ENCODE results near the gene CARD19. TPM values are rescaled to one million over a fixed set of nuclear protein-coding genes. Genes with fewer than 3 reads are reported as not detected.

CARD19 gene
- total RNA-seq, 1 experiment from 2014 or later: 97.5 TPM

DNA sequence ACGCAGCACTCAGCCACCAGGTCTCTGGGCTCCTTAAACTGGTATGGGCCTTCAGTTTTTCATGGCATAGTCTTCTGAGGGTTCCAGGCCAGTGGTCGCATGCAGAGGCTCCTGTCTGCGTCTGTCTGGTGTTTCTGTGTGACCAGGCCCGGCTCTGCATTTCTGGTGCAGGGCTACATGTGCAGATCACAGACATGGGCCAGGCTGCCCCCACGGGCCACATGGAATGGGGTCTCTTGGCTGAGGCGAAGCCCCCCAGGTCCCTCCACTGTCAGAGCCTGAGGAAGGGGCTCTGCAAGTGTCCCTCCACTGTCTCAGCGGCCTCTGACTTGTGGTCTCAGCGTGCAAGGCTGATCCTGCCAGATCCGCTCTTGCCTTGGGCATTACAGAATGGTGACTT, 15.6 kb upstream of the CARD19 start:
- H3K4me3 ChIP-seq: no peak overlapping the region
- ChIA-PET POLR2A (ENCODE audit: unreplicated experiment) (no interaction called here), CTCF (no interaction called here)
- no peaks in the 10 kb centered on the region for H3F3A ChIP-seq (ENCODE audit: insufficient read depth, low read depth)
- no peaks in the 10 kb centered on the region for H3K9me3 ChIP-seq (ENCODE audit: insufficient read depth, low read depth)
- intact Hi-C loops (cut with micrococcal nuclease; ENCODE audit: unreplicated experiment): no loop called here
- peaks cover 6% of the 10 kb centered on the region; the same call in 1 of the 2 replicates for H3K4me1 ChIP-seq (replicated peaks; ENCODE audit: insufficient read depth)
- H3K79me2 ChIP-seq (ENCODE audit: low read depth): no peaks in the 10 kb centered on the region
- no peaks in the 10 kb centered on the region for H3K9me2 ChIP-seq (ENCODE audit: insufficient read depth)
- H3K4me2 ChIP-seq: no peak overlapping the region
- H4K20me1 ChIP-seq (ENCODE audit: insufficient read depth): no peaks in the 10 kb centered on the region
- no peaks in the 10 kb centered on the region for H3K27me3 ChIP-seq (ENCODE audit: insufficient read depth, low read depth)
- TF ChIP-seq EZH2 (IDR thresholded peaks at IDR 0.05; ENCODE audit: low read depth) (no peak), CTCF (conservative IDR thresholded peaks at IDR 0.05) (no peak)
- no peak for DNase-seq
- no TSS peak for BruUV-seq (replicated peaks)
- H3K36me3 ChIP-seq (ENCODE audit: low read depth): no peaks in the 10 kb centered on the region
- no peak overlapping the region for H2AFZ ChIP-seq
- no peak overlapping the region for H3K27ac ChIP-seq

DNA sequence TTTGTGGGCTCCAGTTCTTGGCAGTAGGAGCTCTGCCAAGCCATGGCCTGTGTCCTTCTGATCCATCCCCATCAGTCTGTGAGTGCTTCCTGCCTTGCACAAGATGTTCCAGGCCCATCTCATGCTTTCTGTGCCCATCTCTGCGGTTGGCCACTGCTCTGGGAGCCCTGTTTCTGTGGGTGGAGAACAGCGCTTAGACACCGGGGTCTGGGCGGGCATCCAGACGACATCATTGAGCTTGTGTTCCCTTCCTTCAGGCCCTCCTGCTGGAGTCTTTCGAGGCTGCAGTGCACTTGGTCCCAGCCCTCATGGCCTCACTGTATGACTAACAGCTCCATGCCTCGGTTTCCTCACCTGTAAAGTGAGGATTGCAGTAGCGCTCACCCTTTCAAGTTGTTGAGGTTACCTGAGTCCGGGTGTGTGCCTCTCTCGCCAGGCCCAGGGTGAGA, 14.9 kb upstream of the CARD19 start:
- Histone ChIP-seq H3K9me3 (ENCODE audit: insufficient read depth, low read depth) (no peaks in the 10 kb centered on the region), H3K9me2 (ENCODE audit: insufficient read depth) (no peaks in the 10 kb centered on the region), H3K36me3 (ENCODE audit: low read depth) (no peaks in the 10 kb centered on the region), H3K4me2 (no peak overlapping the region), H4K20me1 (ENCODE audit: insufficient read depth) (no peaks in the 10 kb centered on the region), H2AFZ (no peak overlapping the region), H3K4me1 (replicated peaks; ENCODE audit: insufficient read depth) (peaks cover 6% of the 10 kb centered on the region; the same call in 1 of the 2 replicates), H3K27me3 (ENCODE audit: insufficient read depth, low read depth) (no peaks in the 10 kb centered on the region), H3K79me2 (ENCODE audit: low read depth) (no peaks in the 10 kb centered on the region), H3K27ac (no peak overlapping the region), H3K4me3 (no peak overlapping the region), H3F3A (ENCODE audit: insufficient read depth, low read depth) (no peaks in the 10 kb centered on the region)
- CTCF ChIA-PET: no interaction called here
- TF ChIP-seq EZH2 (IDR thresholded peaks at IDR 0.05; ENCODE audit: low read depth): no peak
- no peak for TF ChIP-seq CTCF (conservative IDR thresholded peaks at IDR 0.05)
- intact Hi-C loops (cut with micrococcal nuclease; ENCODE audit: unreplicated experiment): no loop called here
- DNase-seq: no peak
- POLR2A ChIA-PET (ENCODE audit: unreplicated experiment): interaction anchor here (0.7 kb wide), 1 partner anchor 26 kb away, joined by 3 read pairs; no protein-coding TSS in a partner anchor
- BruUV-seq (replicated peaks): no TSS peak

DNA sequence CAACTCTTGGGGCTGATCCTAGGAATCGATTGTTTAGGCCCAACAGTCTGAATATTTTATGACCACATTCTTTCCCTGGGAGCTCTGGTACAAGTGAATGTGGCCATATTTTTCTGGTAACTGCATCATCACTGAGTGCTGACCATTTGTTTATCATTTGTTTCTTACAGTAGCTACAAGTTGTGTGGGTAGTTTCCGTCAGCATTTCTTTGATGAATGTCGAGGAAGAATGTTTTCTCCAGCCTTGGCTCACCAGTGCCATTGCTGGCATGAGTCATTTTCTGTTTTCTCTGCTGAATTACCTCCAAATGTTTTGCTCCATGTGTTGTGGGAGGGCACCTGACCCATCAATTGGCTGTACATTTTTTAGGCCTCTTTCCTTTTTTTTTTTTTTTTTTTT, 14.1 kb upstream of the CARD19 start:
- Histone ChIP-seq H3K9me3 (ENCODE audit: insufficient read depth, low read depth) (no peaks in the 10 kb centered on the region), H3K79me2 (ENCODE audit: low read depth) (no peaks in the 10 kb centered on the region), H3K27me3 (ENCODE audit: insufficient read depth, low read depth) (no peaks in the 10 kb centered on the region), H3K9me2 (ENCODE audit: insufficient read depth) (no peaks in the 10 kb centered on the region), H2AFZ (no peak overlapping the region), H3K4me2 (no peak overlapping the region), H4K20me1 (ENCODE audit: insufficient read depth) (no peaks in the 10 kb centered on the region), H3K27ac (no peak overlapping the region), H3K4me3 (no peak overlapping the region), H3K4me1 (replicated peaks; ENCODE audit: insufficient read depth) (peaks cover 6% of the 10 kb centered on the region; the same call in 1 of the 2 replicates), H3K36me3 (ENCODE audit: low read depth) (no peaks in the 10 kb centered on the region), H3F3A (ENCODE audit: insufficient read depth, low read depth) (no peaks in the 10 kb centered on the region)
- CTCF ChIA-PET: no interaction called here
- intact Hi-C loops (cut with micrococcal nuclease; ENCODE audit: unreplicated experiment): no loop called here
- POLR2A ChIA-PET (ENCODE audit: unreplicated experiment): no interaction called here
- no TSS peak for BruUV-seq (replicated peaks)
- TF ChIP-seq EZH2 (IDR thresholded peaks at IDR 0.05; ENCODE audit: low read depth) (no peak), CTCF (conservative IDR thresholded peaks at IDR 0.05) (no peak)
- no peak for DNase-seq
